IMR-90 (cell line): ENCODE measurements around the gene NUP37.

Experiments used
- CEBPB ChIP-seq: IDR thresholded peaks from 2 replicates; pipeline ENCODE4 v1.6.1; 2012; ENCODE audit warnings: low read depth, low read length, improper control_type of control experiment
- MAFK ChIP-seq: IDR thresholded peaks from 2 replicates; pipeline ENCODE4 v1.6.1; 2012; ENCODE audit warnings: low read depth, low read length, improper control_type of control experiment
- MXI1 ChIP-seq: IDR thresholded peaks from 2 replicates; pipeline ENCODE4 v1.6.1; 2012; ENCODE audit warnings: low read depth, mild to moderate bottlenecking, low read length, moderate library complexity, borderline replicate concordance
- NFE2L2 ChIP-seq: fragments of 150-350 bp; IDR thresholded peaks from 2 replicates; pipeline ENCODE4 v1.6.1; 2016; ENCODE audit warnings: low read depth, mild to moderate bottlenecking, low read length
- POLR2A ChIP-seq: IDR thresholded peaks from 2 replicates; pipeline ENCODE4 v1.6.1; 2012; ENCODE audit warnings: mild to moderate bottlenecking, low read depth, low read length
- RCOR1 ChIP-seq: IDR thresholded peaks from 2 replicates; pipeline ENCODE4 v1.6.1; 2012; ENCODE audit warnings: mild to moderate bottlenecking, low read length, improper control_type of control experiment; ENCODE audit not compliant: insufficient replicate concordance
- RFX5 ChIP-seq: IDR thresholded peaks from 2 replicates; pipeline ENCODE4 v1.8.0; 2012; ENCODE audit warnings: low read depth, mild to moderate bottlenecking, low read length, moderate library complexity
- TF ChIP-seq, protein P1 (sequence below): fragments of 150-350 bp; IDR thresholded peaks from 2 replicates; pipeline ENCODE4 v1.6.1; 2016; ENCODE audit warnings: low read depth, mild to moderate bottlenecking, low read length, moderate library complexity, borderline replicate concordance
- TF ChIP-seq, protein P2 (sequence below): conservative IDR thresholded peaks from 2 replicates; pipeline ENCODE4 v1.5.1; 2012; ENCODE audit warnings: mild to moderate bottlenecking, low read depth, low read length, improper control_type of control experiment

DNA sequence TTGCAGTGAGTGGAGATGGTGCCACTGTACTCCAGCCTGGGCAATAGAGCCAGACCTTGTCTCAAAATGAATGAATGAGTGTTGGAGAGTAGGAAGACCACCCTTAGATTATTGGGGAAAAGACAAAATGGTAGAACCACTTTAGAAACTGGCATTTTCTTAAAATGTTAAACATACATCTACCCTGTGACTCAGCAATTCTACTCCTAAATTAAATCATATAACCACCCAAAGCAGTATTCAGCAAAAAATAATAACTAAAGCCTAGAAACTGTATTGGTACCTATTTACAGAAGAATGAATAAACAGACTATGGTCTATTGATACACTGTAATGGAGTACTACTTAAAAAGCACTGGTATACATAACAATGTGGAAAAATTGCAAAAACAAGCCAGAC lies 9.1 kb downstream of the NUP37 start:
- TF ChIP-seq POLR2A (no peak), CEBPB (no peak), RCOR1 (no peak), RFX5 (no peak), MAFK (no peak), NFE2L2 (peak; percentile 70; the same call in 1 of the 2 replicates), MXI1 (no peak)
- TF ChIP-seq, protein P1, sequence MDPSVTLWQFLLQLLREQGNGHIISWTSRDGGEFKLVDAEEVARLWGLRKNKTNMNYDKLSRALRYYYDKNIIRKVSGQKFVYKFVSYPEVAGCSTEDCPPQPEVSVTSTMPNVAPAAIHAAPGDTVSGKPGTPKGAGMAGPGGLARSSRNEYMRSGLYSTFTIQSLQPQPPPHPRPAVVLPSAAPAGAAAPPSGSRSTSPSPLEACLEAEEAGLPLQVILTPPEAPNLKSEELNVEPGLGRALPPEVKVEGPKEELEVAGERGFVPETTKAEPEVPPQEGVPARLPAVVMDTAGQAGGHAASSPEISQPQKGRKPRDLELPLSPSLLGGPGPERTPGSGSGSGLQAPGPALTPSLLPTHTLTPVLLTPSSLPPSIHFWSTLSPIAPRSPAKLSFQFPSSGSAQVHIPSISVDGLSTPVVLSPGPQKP = no peak
- TF ChIP-seq, protein P2, sequence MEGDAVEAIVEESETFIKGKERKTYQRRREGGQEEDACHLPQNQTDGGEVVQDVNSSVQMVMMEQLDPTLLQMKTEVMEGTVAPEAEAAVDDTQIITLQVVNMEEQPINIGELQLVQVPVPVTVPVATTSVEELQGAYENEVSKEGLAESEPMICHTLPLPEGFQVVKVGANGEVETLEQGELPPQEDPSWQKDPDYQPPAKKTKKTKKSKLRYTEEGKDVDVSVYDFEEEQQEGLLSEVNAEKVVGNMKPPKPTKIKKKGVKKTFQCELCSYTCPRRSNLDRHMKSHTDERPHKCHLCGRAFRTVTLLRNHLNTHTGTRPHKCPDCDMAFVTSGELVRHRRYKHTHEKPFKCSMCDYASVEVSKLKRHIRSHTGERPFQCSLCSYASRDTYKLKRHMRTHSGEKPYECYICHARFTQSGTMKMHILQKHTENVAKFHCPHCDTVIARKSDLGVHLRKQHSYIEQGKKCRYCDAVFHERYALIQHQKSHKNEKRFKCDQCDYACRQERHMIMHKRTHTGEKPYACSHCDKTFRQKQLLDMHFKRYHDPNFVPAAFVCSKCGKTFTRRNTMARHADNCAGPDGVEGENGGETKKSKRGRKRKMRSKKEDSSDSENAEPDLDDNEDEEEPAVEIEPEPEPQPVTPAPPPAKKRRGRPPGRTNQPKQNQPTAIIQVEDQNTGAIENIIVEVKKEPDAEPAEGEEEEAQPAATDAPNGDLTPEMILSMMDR = no peak
